ENCODE results near the gene IL6. TPM values are rescaled to one million over a fixed set of nuclear protein-coding genes. Genes with fewer than 3 reads are reported as not detected.

Gene IL6
- total RNA-seq, 2 donors from 2014 or later: 0.34 to 0.76 TPM

GRCh38 chr7:22722536-22723180, 4.3 kb upstream of the IL6 start:
- intact Hi-C loops (cut with DNase I, micrococcal nuclease): no loop called here
- ATAC-seq: no peak
- no peak for DNase-seq

DNA sequence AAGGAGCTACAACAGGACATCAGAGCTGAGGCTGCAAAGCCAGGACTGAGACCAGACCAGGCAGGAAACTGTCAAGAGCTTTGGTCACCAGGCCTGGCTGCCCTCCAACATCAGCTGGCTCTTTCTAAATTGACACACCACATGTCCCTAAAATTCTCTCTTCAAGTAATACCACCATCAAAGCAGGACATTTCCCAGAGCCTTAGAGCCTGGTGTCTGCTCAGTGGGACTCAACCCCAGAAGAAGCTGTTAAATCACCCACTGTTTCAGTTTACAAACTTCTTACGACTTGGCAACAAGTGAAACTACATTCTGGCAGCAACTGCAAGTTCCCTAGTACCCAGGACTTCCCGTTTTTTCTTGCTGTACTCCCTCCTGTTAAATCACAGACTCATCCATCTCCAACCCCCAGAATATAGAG, 3.8 kb upstream of the IL6 start:
- ATAC-seq: no peak
- peak; percentile 38 to 47 for DNase-seq
- intact Hi-C loops (cut with DNase I, micrococcal nuclease): no loop called here

DNA sequence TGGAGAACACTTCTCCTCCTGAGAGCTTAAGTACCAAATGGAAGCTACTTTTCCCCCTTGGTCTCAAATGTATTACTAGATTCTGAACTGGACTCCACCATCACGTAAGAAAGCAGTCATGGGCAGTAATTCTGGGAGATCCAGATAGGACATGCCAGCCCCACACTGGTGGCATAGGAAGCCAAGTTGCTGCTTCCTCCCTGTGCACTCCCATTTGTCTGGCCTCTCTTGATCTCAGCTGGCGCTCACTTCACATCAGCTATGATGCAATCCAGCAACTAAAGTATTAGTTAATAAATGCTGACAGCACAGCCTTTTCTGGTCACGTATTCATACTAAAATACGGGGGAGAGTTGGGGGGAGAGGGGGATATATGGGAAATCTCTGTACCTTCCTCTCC, 3.4 kb upstream of the IL6 start:
- intact Hi-C loops (cut with DNase I, micrococcal nuclease): no loop called here
- DNase-seq (no peak), ATAC-seq (no peak)

DNA sequence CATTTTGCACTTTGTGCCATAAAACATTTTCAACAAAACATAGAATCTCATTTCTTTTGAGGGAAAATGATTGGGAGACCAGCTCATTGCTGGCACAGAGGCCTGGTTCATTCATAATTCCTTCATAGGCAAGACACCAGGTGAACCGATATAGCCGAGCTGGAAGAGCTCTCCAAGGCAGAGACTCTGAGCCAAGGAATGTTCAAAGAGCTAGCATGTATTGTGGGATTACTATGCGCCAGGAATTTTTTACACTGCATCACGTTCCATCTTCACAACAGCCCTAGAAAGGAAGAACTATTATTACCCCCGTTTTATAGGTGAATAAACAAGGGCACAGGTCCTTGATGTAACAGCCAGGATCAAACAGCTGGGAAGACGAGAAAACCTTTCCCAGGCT, 2.1 kb upstream of the IL6 start:
- intact Hi-C loops (cut with DNase I, micrococcal nuclease): loop anchor here in 1 of 2 donors (5.0 kb wide), 1 partner anchor 163 kb away; no protein-coding TSS in a partner anchor
- DNase-seq: no peak

DNA sequence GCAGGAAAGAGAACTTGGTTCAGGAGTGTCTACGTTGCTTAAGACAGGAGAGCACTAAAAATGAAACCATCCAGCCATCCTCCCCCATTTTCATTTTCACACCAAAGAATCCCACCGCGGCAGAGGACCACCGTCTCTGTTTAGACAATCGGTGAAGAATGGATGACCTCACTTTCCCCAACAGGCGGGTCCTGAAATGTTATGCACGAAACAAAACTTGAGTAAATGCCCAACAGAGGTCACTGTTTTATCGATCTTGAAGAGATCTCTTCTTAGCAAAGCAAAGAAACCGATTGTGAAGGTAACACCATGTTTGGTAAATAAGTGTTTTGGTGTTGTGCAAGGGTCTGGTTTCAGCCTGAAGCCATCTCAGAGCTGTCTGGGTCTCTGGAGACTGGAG, 1.4 kb upstream of the IL6 start:
- DNase-seq (no peak), ATAC-seq (no peak)
- intact Hi-C loops (cut with DNase I, micrococcal nuclease): loop anchor here in 1 of 2 donors (5.0 kb wide), 1 partner anchor 163 kb away; no protein-coding TSS in a partner anchor

More for the DNA sequence above, 2.1 kb upstream of the IL6 start:
- ATAC-seq: no peak

GRCh38 chr7:22726345-22726906, 574 bp upstream of the IL6 start:
- ATAC-seq: peak; percentile 70
- intact Hi-C loops (cut with DNase I, micrococcal nuclease): loop anchor here in 1 of 2 donors (5.0 kb wide), 1 partner anchor 164 kb away; no protein-coding TSS in a partner anchor
- peak in 1 of 2 donors; percentile 27 for DNase-seq

DNA sequence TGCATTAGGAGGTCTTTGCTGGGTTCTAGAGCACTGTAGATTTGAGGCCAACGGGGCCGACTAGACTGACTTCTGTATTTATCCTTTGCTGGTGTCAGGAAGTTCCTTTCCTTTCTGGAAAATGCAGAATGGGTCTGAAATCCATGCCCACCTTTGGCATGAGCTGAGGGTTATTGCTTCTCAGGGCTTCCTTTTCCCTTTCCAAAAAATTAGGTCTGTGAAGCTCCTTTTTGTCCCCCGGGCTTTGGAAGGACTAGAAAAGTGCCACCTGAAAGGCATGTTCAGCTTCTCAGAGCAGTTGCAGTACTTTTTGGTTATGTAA, 675 bp downstream of the IL6 start:
- ATAC-seq: no peak
- intact Hi-C loops (cut with DNase I, micrococcal nuclease): loop anchor here in 1 of 2 donors (5.0 kb wide), 1 partner anchor 165 kb away; no protein-coding TSS in a partner anchor

GRCh38 chr7:22728401-22729029, 1.5 kb downstream of the IL6 start:
- ATAC-seq (no peak), DNase-seq (no peak)
- intact Hi-C loops (cut with DNase I, micrococcal nuclease): loop anchor here in 1 of 2 donors (5.0 kb wide), 1 partner anchor 166 kb away; no protein-coding TSS in a partner anchor

More for the DNA sequence above, 675 bp downstream of the IL6 start:
- DNase-seq: no peak

DNA sequence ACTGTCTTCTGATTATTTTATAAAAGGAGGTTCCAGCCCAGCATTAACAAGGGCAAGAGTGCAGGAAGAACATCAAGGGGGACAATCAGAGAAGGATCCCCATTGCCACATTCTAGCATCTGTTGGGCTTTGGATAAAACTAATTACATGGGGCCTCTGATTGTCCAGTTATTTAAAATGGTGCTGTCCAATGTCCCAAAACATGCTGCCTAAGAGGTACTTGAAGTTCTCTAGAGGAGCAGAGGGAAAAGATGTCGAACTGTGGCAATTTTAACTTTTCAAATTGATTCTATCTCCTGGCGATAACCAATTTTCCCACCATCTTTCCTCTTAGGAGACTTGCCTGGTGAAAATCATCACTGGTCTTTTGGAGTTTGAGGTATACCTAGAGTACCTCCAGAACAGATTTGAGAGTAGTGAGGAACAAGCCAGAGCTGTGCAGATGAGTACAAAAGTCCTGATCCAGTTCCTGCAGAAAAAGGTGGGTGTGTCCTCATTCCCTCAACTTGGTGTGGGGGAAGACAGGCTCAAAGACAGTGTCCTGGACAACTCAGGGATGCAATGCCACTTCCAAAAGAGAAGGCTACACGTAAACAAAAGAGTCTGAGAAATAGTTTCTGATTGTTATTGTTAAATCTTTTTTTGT, 2.3 kb downstream of the IL6 start:
- DNase-seq (no peak), ATAC-seq (no peak)
- intact Hi-C loops (cut with DNase I, micrococcal nuclease): loop anchor here in 1 of 2 donors (5.0 kb wide), 1 partner anchor 167 kb away; no protein-coding TSS in a partner anchor

GRCh38 chr7:22730066-22730710, 3.2 kb downstream of the IL6 start:
- intact Hi-C loops (cut with DNase I, micrococcal nuclease): no loop called here
- ATAC-seq: no peak
- DNase-seq: no peak

DNA sequence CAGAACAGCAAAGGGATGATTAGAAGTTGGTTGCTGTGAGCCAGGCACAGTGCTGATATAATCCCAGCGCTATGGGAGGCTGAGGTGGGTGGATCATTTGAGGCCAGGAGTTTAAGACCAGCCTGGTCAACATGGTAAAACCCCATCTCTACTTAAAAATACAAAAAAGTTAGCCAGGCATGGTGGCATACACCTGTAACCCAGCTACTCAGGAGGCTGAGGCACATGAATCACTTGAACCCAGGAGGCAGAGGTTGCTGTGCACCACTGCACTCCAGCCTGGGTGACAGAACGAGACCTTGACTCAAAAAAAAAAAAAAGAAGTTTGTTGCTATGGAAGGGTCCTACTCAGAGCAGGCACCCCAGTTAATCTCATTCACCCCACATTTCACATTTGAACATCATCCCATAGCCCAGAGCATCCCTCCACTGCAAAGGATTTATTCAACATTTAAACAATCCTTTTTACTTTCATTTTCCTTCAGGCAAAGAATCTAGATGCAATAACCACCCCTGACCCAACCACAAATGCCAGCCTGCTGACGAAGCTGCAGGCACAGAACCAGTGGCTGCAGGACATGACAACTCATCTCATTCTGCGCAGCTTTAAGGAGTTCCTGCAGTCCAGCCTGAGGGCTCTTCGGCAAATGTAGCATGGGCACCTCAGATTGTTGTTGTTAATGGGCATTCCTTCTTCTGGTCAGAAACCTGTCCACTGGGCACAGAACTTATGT, 4.1 kb downstream of the IL6 start:
- ATAC-seq (no peak), DNase-seq (no peak)
- intact Hi-C loops (cut with DNase I, micrococcal nuclease): no loop called here

GRCh38 chr7:22731766-22732165, 4.8 kb downstream of the IL6 start:
- intact Hi-C loops (cut with DNase I, micrococcal nuclease): no loop called here
- no peak for ATAC-seq
- DNase-seq: no peak

DNA sequence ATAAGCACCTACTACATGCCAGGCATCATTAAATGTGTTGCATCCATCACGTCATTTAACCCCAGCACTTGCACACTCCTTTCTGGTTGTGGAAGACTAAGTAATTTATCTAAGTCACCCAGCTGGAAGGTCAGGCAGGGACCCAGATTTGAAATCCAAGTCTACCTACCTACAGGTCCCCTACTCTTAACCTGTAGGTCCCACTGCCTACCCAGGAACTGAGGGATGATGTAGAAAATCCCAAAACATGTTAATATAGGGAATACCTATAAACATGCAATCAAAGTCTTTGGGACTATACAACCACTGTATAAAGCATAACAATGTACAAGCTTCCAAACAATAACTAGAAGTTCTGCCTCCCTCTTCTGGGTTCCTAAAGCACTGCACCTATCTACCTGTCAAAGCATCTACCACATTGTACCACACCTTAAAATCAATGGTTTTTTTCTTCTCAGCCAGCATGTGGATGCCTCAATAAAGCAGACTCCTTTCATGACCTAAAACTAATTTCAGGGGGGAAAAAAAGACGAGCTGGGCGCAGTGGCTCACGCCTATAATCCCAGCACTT, 5.6 kb downstream of the IL6 start:
- ATAC-seq: no peak
- DNase-seq: no peak
- intact Hi-C loops (cut with DNase I, micrococcal nuclease): no loop called here

GRCh38 chr7:22733761-22734160, 6.8 kb downstream of the IL6 start:
- DNase-seq (no peak), ATAC-seq (no peak)
- intact Hi-C loops (cut with DNase I, micrococcal nuclease): no loop called here

DNA sequence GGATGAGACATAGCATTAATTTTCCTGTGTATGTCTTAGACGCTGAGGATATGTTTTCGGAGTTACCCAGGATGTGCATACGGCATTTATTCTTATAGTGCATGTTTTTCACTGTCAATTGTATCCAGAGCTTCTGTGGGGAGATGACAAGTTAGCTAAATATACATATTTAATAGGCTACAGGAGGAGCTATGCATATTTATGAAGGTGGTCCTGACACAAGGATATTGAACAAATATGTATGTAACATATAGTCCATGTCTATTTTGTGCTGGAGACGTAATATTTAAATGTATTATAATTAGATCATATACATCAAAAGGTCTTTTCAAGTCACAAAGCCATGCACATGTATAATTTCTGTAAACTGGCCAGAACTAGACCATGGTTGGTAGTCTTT, 16.0 kb downstream of the IL6 start:
- DNase-seq: no peak
- no peak for ATAC-seq
- intact Hi-C loops (cut with DNase I, micrococcal nuclease): no loop called here

GRCh38 chr7:22751341-22751740, 24.3 kb downstream of the IL6 start:
- ATAC-seq (no peak), DNase-seq (no peak)
- intact Hi-C loops (cut with DNase I, micrococcal nuclease): no loop called here

DNA sequence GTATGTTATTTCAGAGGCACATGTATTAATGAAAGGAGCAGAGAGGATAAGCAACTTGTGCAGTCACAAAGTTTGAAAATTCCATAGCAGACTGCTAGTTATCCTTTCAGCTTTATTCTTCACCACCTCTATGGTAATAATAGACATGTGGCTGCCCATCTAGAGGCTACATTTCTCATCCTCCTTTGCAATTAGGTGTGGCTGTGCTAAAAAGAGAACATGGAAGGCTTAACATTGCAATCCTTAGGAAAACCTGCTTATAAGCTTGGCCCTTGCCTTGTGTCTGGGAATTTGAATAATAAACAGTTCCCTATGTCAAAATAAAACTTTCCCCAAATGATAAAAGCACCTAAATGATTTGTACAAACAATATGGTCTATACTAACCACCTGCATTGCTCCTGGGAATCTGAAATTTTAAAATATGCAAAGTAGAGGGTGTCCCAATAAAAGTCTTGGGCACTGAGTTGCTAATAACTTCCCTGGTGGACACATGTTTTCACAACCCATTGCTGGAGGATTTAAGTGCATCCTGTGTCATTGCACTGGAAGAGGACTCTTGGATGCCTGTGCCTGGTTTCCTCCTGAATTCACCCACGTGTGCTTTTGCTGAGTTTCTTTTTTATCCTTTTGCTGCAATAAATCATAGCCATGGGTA, 30.5 kb downstream of the IL6 start:
- ATAC-seq (no peak), DNase-seq (no peak)
- intact Hi-C loops (cut with DNase I, micrococcal nuclease): no loop called here

- intact Hi-C loops (cut with DNase I, micrococcal nuclease): no loop called here
- ATAC-seq (no peak), DNase-seq (no peak)
These were observed 31.6 kb downstream of the IL6 start for GRCh38 chr7:22758576-22758975.
